Astrocyte of the cerebellum (primary cell): Measurements from ENCODE around the gene SFN.
A peak's percentile ranks its signal among the peaks of the same experiment; 100 is the strongest.

Experiments used
- DNase-seq: peaks from one replicate; pipeline ENCODE4 v3.0.0-alpha.2; 2011; ENCODE audit warnings: low read depth
- H3K4me3 ChIP-seq: 2 replicates; pipeline ENCODE4 v1.5.1; 2011; ENCODE audit warnings: mild to moderate bottlenecking, low read depth, low read length, moderate library complexity
- in situ Hi-C: cut with HindIII; loops from 2 replicates; pipeline ENCODE4 v1.10.0; 2017; ENCODE audit warnings: low sequenced_read_pairs
- TF ChIP-seq, protein P1 (sequence below): IDR thresholded peaks from 2 replicates; pipeline ENCODE4 v1.5.1; 2012; ENCODE audit warnings: low read length, low read depth, moderate library complexity, mild to moderate bottlenecking; ENCODE audit errors: missing control alignments

SFN gene

DNA sequence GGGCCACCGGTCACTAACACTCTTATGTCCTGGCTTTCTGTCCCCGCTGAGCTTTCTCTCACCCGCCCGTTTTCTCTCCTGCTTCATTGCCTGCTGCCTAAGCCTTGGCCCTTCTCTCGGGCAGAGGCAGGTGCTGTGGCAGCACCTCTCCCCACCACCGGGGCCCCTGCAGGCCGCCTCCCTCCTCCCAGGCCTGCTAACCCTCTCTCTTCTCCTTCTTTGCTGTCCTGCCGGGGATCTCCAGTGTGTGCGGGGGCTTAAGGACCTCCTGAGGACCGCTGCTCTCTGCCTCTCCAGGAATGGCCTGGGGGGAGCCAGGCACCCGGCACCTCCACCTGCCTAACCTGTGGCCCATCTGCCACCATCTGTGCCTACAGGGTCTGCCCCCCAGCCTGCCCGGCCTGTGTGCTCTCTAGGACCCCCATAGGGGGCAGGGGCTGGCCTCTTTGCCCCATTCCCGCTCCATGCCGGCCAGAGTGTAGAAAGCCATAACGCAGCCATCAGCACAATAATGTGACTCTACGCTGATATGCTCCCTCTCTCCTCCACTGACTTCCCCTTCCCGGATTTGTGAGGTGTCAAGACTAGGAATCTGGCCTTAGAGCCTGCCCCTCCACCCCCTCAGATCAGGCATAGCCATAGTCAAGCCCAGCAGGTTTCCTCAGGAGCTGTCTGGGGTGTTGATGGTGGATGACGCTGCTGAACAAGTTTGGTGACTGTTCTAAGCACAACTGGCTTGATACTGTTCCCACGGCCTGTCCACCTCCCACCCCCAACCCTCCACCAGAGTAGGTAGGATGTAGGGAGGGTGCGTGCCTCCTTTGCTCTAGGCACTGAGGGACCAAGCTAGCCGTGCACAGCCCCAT is 6.1 kb upstream of the SFN start:
- in situ Hi-C loops, result no loop called here
- TF ChIP-seq, protein P1, sequence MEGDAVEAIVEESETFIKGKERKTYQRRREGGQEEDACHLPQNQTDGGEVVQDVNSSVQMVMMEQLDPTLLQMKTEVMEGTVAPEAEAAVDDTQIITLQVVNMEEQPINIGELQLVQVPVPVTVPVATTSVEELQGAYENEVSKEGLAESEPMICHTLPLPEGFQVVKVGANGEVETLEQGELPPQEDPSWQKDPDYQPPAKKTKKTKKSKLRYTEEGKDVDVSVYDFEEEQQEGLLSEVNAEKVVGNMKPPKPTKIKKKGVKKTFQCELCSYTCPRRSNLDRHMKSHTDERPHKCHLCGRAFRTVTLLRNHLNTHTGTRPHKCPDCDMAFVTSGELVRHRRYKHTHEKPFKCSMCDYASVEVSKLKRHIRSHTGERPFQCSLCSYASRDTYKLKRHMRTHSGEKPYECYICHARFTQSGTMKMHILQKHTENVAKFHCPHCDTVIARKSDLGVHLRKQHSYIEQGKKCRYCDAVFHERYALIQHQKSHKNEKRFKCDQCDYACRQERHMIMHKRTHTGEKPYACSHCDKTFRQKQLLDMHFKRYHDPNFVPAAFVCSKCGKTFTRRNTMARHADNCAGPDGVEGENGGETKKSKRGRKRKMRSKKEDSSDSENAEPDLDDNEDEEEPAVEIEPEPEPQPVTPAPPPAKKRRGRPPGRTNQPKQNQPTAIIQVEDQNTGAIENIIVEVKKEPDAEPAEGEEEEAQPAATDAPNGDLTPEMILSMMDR, result no peak
- no peak for DNase-seq
- H3K4me3 ChIP-seq, result no peak overlapping the region

DNA sequence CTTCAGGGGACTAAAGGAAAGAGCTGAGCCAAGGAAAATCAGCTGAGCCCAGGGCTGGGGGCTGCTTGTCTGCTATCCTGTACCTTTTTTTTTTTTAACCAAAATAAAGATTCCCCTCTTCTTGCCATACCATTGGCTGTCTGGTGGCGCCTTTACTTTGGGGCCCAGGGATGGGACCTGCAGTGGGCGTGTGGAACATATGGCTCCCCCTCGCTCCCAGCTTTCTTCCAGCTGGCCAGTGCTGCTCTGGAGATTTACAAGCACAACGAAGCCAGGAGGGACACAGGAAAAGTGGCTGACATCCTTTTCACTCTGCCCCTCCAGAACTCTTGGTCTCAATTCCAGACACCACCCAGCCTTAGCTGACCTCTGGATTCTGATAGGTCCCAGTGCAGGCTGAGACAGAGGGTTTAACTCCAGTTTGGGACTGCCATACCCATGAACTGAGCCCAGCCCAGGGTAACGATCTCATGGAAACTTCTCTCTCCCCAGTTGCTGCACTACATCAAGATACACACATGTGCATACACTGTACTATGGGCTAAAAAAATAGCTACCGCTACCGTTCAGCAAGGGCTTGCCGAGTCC is 5.4 kb upstream of the SFN start:
- no peak overlapping the region for H3K4me3 ChIP-seq
- in situ Hi-C loops, result no loop called here
- TF ChIP-seq, protein P1, result no peak
- DNase-seq, result no peak

DNA sequence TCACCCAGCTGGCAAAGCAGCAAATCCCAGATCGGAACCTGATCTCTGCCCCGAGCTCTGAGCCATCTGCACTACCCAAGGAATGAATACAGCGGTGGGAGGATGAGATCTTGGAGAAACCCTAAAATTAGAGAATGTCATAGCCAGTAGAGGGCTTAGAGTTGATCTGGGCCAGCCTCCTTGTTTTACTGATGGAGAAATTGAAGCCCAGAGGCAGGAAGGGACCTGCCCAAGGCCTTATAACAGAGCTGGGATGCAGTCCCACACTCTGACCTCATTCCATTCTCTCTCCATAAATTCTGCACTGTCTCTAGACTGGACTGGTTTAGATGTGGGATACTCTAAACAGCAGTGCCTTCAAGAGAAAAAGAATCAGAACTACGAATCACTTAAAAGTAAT is 4.8 kb upstream of the SFN start:
- in situ Hi-C loops, result no loop called here
- no peak for DNase-seq
- no peak overlapping the region for H3K4me3 ChIP-seq
- TF ChIP-seq, protein P1, result no peak

DNA sequence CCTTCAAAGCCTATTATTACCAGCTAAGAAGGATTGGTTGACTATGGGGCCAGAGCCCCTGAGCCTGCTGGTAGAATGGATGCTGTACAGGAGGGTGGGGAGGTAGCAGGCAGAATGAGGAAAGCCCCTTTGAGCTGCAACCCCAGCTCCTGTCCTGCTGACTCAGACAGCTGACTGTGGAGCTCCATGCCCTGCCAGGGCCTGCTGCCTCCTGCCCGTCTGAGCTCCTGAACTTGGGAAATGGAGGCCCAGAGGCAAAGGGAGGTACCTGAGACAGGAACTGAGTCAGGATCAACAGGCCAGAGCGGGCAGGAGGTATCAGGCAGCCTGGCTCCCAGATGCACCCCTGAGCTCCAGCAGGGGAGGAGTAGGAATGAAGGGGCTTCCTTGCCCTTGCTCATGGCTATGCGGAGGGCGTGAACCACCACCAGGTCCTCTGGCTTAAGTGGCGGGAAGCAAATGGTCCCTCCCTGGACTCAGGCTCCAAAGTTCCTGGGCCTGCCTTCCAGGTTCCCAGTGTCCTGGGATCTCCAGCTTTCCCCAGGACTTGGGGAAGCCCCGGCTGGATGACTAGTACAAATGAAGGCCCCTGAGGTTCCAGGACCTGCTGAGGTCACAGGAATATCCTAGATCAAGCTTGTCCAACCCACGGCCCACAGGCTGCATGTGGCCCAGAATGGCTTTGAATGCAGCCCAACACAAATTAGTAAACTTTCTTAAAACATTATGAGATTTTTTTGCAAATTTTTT is 3.9 kb upstream of the SFN start:
- no peak overlapping the region for H3K4me3 ChIP-seq
- no peak for DNase-seq
- TF ChIP-seq, protein P1, result no peak
- in situ Hi-C loops, result no loop called here

DNA sequence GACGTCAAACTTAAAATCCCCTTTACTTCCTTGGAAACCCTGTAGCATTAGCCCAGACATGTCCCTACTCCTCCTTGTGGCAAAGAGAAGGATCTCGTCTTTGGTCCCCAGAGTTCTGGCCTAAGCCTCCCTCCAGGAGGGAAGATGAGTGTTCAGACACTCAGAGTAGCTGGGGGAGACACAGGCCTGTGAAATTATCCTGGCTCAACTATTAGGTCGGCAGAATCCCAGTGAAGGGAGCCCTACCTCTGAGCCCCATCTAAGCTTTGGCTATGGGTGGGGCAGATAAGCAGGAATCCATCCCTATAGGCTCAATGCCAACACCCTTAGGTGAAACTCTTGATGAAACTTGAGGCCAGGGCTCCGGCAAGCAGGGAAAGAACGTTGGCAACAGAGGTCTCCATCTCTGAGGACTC is 1.7 kb upstream of the SFN start:
- TF ChIP-seq, protein P1, result peak; percentile 34
- DNase-seq, result no peak
- H3K4me3 ChIP-seq, result no peak overlapping the region
- in situ Hi-C loops, result no loop called here

DNA sequence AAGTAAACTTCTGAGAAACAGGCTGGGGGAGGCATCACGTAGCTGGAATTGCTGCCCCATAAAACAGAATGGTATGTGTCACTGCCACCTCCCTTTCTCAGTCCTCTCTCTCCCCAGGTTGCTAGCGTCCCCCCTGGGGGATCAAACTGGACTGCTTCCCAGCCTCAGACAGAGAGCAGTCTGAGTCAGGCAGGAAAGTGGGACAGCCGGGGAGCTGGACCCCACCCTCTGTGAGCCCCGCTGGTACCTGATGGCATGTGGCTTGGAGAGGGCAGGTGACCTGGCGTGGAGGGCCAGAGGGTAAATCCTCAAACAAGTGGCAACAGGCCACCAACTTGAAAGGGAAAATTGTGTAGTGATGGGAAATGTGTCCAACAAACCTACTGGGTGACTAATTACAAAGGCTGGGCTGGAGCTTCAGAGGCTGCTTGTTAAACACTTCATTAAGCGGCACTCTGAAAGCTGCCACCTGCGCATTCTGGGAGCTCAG is 1.0 kb upstream of the SFN start:
- TF ChIP-seq, protein P1, result no peak
- DNase-seq, result no peak
- no peak overlapping the region for H3K4me3 ChIP-seq
- in situ Hi-C loops, result no loop called here
